ENCODE data around the gene CHMP2A.
"Not testable (repeated sequence)": the region's sequence is repeated elsewhere in the genome, so short reads cannot be mapped to it uniquely, and the experiment has no call there.

Gene CHMP2A

DNA sequence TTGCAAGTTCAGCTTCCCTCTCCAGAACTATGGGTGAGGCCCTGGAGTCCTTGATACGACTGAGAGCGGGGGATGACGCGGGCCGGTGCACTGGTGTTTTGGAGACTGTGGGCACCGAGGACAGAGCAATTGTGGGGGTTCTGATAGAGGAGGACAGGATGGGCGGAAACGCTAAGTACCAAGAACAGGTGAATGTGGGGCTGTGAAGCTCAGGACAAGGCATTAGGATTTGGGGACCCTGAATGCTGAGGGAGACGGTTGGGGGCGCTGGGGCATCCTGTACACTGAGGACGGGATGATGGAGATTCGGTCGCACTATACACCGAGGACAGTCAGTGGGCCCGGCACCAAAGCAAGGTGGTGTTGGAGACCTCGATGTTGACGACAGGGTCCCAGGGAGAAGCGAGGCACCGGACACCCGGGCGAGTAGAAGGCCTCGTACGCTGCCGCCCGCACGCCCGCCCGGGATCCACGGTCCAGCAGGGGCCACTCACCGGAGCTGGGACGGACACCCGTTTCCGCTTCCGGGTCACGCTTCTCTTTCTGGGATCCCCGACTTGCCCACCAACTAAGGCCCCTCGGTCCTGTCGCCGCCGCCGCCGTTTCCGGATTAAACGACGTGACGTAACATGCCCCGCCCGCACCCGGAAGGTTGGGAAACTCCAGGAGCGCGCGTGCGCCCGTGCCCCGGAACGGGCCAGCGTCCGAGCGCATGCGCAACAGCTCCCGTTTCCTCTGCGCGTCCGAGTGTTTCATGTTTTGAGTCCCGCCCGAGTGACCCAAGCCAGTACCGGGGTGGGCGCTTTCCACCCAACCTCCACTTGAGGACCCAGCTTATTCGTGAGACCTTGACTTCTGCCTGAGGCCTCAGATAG, at the start of gene CHMP2A:
Gene CHMP2A, minus strand, starts transcription at position 612 of the 875 bp plus-strand sequence. CDS start 893 bp downstream, outside the sequence.
- no peak for DNase-seq

DNA sequence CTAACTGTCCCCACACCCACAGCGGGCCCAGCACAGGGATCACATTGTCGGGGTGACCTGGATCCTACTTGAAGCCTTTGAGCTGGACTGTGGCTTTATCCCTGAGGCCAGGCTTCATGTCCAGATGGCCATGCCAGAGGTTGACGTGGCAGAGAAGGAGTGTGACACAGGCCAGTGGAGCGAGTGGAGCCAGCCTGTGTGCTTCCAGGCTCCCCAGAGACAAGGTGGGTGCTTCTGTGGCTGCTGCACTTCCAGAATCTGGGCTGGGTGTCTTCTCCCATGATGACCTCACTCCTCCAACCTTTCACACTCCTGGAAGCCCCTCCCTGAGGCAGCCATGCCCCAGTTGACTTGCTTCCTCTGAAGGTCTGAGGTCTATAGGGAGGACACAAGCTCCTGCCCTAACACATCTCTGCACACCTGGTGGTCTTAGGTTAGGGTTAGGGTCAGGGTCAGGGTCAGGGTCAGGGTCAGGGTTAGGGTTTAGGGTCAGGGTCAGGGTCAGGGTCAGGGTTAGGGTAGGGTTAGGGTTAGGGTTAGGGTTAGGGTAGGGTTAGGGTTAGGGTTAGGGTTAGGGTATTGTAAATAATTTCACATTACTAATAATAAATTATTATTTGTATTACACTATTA, 31.3 kb upstream of the CHMP2A start:
- no peak for DNase-seq

DNA sequence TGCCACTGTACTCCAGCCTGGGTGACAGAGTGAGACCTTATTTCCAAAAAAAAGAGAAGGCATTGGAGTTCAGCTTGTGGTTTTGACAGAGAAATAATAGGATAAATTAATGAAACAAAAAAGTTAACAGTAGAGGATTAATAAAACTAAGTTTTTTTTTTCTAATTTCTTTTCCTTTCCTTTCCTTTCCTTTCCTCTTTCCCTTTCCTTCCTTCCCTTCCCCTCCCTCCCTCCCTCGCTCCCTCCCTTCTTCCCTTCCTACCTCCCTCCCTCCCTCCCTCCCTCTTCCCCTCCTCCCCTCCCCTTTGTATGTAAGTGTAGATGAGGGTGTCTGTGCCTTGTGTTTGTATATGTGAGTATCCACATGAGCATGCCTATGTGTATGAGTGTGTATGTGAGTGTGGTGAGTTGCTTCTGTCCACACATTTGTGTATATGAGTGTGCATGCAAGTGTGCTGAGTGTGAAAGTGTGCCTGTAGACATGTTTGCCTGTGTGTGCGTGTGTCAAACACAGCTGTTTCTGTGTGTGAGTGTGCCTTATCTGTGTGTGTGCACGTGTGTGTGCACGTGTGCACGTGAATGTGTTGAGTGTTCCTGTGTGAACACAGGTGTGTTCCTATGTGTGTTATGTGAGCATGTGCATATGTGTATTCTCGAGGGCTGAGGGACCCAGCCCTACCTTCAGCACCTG, 30.7 kb upstream of the CHMP2A start:
- no peak for DNase-seq

DNA sequence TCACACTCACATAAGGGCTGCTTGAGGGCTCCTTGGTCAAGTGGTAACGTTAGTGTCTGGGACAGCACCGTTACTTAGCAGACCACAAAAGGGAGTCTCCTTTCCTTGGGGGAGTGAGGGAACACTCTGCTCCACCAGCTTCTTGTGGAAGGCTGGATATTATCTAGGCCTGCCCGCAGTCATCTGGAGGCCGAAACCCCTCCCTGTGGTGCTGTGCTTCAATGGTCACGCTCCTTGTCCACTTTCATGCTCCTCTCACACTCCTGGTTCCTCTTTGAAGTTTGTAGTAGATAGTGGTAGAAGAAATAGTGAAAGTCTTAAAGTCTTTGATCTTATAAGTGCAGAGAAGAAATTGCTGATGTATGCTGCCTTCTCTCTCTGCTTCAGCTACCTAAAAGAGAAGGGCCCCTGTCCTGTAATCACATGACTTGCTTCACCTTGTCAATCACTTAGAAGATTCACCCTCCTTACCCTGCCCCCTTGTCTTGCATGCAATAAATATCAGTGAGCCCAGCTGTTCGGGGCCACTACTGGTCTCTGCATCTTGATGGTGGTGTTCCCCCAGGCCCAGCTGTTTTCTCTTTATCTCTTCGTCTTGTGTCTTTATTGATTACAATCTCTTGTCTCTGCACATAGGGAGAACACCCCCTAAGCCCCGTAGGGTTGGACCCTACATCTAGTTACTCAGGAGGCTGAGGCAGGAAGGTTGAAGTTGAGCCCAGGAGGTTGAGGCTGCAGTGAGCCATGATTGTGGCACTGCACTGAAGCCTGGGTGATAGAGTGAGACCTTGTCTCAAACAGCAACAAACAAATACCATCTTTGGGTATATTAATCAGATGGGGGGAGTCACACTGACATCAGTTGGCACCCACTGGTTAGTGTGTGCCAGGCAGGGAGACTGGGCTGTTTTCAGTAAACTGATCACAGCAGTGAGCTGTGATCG, 29.9 kb upstream of the CHMP2A start:
- DNase-seq: no peak

DNA sequence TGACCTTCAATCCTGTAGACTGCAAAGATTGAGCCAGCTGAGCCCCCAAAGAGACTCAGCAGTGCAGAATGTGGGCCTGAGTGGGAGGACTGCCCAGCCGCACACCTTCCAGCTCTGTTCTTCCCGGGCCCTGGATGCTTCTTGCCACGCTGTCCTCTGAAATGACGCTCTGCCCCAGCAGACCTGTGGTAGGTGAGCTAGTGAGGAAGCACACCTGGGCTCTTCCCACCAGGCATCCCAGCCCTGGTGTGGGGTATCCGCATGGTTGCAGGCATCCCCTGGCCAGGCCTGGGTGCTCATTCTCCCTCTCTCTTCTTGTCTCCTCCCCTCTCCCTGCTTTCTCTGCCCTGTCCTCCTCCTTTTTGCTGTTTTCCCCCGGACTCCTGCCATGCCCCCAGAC, 28.1 kb upstream of the CHMP2A start:
- DNase-seq: no peak

DNA sequence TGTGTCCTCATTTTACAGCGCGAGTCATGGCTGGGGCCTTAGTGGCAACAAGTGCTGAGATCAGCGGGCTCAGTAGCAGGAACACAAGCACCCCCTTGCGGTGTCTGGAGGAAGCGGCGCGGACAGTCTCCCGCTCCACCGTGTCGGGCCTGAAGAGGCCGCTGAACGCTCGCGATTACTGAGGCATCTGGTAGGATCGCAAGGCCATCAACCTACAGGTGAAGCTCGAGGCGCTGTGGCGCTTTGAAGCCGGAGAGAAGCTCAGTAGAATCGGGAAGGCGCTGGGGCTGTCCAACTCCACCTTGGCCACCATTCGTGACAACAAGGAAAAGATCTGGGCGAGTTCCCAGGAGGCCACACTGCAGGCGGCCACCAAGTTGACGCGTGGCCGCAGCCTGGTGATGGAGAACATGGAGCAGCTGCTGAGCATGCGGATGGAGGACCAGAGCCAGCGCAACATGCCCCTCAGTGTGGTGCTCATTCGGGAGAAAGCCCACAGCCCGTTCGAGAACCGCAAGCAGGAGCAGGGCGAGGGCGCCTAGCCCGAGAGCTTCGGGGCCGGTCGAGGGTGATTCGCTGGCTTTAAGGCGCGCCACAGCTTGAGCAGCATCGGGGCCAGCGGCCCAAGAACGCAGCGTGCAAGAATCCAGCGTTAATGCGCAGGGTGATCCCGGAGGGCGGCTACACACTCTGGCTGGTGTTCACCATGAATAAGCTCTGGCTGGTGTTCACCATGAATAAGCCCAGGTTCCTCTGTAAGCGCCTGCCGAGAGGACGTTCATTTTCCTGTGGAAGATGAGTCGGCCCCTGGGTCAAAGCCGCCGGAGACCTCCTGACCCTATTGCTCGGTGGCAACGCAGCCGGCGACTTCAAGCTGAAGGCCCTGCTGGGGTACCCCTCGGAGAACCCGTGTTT, 26.6 kb upstream of the CHMP2A start:
- no peak for DNase-seq

DNA sequence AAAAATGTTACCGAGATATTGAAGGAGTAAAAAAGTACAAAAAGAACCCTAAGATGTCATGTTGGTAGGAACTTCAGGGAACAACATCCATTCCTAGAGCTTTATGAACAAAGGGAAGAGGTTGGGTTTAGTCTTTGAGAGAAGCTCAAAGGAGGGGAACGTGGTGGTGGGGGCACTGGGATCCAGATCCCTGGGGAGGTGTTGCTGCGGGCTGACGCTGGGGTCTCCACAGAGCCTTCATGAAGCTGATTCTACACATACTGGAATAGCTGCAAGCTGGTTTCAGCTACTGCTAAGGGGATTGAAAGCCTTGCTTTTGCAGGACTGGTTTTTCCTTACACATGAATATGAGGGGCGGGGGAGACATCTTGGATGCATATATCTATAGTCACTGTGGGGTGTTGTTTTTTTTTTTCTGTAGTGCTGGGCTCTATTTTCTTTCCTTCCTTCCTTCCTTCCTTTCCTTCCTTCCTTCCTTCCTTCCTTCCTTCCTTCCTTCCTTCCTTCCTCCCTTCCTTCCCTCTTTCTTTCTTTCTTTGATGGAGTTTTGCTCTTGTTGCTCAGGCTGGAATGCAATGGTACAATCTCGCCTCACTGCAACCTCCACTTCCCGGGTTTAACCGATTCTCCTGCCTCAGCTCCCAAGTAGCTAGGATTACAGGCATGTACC, 24.7 kb upstream of the CHMP2A start:
- no peak for DNase-seq

DNA sequence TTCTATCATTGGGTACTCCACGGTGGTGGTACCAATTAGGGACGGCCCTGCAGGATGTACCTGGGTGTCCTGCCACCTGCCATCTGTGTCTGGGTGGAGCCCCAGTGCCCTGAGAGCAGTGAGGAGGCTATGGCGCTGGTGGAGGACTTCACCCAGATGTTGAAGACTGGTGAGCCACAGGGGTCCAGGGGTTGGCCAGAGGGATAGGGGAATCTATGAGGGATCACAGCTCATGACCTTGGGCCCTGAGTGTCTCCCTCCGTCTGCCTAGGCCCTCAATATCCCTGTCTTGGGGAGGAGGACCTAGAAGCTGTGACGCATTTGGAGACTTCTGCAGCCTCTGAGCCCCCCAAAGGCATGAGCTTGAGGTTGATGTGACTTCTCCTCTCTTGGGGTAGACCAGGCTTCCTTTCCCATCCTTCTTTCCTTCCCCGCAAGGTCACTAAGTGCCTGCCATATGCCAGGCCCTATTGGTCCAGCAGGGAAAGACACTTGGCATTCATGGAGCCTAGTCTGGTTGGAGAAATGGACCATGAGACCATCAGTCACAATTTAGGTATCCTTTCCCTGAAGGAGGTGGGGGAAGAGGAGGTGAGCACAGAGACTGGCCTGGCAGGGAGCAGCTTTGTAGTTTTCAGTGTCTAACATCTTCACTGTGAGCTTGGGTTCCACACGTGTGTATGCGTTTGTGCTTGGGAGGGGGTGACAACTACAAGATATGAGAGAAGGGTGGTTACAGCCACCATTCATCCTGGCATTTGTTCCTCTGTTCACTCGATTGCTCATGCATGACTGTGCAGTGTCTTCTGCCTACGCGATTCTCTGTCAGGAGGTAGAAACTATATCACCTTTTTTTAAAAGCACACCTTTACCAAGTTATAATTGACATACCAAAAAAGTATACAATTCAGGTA, 23.4 kb upstream of the CHMP2A start:
- DNase-seq: no peak

DNA sequence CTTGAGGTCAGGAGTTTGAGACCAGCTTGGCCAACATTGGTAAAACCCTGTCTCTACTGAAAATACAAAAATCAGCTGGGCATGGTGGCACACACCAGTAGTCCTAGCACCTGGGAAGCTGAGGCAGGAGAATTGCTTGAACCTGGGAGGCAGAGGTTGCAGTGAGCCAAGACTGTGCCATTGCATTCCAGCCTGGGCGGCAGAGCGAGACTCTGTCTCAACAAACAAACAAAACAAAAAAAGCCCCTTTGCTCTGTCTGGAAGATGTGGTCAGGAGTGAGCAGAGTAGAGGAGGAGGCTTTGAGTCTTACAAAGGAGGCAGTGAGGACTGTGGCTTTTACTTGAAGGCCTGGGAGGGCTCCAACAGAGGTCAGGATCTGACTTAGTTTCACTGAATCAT, 22.7 kb upstream of the CHMP2A start:
- not testable (repeated sequence) for DNase-seq

DNA sequence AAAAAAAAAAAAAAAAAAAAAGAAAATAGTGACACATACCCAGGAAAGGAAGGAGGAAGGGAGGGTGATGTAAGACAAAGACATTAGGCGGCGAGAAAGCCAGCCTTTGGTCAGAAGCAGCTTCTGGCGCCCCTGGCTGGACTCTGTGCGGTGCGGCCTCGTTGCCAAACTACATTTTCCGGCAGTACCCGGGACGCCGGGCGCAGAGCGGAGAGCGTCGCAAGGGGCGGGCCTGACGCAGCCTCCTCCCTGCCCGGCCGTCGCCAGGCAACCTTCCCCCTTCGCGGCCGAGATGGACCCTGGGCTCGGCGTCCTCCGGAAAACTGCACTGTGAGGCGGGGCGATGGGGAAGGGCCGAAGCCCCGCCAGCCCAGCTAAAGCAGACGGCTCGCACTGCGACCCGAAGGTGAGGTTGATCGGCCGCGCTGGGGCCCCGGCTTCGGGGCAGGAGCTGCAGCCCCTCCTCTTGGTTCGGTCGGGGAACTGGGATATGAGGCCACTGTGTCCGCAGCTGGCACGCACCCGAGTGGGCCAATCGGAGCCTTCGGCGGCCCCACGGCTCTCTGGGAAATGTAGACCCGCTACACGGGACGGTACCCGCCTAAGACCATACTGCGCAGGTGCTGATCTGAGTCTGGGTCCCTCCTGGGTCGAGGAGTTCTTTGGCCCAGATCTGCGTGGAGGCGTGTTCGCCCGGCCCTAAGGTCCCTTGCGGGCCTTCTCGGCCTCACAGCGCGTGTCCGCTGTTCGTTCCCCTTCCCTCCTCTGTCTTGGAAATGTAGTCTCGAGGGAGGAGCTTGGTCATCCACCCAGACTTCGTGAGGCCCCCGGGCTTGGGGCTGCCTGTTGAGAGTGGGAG, 20.5 kb upstream of the CHMP2A start:
- DNase-seq: no peak

DNA sequence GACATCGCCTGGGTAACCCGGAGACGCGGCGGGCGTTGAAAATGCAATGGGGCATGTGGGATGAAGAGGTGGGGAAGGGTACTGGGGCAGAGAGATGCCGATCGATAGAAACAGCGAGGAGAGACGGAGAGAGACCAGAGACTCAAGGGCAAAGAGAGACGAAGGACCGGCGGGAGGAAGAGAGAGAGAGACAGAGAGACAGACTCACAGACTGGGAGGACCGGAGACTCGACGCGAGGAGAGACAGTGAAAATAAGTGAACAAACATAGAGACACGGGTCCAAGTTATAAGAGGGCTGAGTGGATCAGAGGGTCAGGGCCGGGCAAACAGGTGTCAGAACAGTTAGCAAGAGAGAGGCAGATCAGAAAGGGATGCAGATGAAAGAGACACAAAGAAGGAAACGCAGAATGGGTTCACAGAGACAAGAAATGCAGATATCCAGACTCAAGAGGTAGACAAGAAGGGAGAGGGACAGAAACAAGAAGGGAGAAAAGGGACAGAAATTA, 18.8 kb upstream of the CHMP2A start:
- DNase-seq: no peak

DNA sequence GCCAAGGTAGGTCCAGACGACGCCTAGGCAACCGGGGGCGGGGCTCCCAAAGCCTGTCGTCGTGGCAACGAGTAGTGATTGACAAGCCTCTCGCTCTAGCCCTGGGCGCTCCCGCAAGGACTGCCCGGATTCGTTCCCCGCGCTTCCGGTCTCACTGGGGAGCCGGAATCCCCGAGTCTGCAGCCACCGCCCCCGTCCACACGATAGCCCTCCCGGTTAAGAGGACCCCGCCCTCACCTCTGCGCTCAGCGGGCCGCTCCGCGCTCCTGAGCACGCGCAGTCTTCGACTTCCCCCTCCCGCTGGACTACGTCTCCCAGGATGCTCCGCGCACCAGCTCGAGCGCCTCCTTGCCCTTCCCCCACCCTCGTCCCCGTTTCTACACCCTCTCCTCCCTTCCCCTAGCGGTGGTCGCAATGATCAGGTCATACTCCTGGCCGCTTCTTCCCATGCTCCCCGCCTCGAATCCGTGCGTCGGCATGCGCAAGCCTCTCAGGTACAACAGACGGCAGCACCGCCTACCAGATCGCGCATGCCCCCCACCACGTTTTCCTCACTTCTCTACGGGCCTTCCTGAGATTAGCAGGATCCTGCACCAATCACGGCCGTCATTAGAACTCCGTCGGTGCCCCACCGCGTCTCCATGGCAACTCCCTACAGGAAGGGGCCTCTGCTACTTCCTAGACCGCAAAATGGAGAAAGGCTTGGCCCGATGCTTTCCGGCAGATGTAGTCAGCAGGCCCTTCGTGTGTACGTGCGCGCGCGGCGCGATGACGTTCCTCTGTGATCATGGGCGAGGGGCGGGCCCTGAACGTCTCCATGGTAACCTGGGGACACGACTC, 18.1 kb upstream of the CHMP2A start, which contains the start of gene MZF1:
Gene MZF1, minus strand, starts transcription at position 518 of the 840 bp plus-strand sequence. CDS start 1,946 bp downstream, outside the sequence.
- DNase-seq: no peak

DNA sequence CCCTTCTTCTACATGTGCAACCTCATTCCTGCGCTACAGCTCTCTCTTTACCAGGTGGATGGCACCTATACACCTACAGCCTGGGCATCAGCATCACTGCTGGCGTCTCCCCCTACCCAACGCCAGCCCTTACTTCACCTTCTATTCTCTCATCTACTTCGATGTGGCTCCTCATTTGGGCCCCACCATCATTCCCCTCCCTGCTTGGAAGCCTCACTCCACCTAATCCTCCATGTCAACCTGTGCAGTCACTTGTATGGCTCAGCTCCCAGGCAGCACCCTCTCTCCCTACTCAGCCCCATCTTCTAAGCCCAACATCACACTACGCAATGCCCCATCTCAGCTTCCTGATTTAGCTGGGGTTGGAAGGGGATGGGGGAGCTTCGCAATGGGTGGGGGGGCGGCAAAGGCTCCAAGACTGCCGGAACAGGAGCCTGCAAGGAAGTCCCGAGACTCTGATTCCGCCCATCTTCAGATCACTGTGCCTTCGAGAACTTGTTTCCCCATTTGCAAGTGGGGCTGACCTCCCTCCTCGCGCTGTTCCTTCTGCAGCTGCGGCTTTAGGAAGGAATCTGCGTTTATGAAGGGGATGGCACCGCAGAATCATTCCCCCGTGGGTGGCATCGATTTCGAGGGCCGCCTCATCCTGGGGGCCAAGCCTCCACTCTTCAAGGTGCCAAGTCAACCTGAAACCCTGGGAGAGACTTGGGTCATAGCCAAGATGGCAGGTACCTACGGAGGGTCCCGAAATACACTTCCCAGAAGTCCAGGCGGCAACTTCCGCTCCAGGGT, 17.3 kb upstream of the CHMP2A start:
- DNase-seq: no peak

DNA sequence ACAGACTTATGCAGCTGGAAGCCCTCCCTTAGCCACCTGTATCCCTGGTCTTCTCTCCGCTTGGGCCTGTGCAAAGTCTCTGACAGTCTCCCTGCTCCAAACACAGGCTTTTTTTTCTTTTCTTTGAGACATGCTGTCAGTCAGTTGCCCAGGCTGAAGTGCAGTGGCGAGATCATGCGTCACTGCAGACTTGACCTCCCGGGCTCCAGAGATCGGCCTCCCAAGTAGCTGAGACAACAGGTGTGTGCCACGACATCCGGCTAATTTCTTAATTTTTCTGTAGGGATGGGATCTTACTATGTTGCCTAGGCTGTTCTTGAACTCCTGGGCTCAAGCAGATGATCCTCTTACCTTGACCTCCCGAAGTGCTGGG, 16.7 kb upstream of the CHMP2A start:
- no peak for DNase-seq

DNA sequence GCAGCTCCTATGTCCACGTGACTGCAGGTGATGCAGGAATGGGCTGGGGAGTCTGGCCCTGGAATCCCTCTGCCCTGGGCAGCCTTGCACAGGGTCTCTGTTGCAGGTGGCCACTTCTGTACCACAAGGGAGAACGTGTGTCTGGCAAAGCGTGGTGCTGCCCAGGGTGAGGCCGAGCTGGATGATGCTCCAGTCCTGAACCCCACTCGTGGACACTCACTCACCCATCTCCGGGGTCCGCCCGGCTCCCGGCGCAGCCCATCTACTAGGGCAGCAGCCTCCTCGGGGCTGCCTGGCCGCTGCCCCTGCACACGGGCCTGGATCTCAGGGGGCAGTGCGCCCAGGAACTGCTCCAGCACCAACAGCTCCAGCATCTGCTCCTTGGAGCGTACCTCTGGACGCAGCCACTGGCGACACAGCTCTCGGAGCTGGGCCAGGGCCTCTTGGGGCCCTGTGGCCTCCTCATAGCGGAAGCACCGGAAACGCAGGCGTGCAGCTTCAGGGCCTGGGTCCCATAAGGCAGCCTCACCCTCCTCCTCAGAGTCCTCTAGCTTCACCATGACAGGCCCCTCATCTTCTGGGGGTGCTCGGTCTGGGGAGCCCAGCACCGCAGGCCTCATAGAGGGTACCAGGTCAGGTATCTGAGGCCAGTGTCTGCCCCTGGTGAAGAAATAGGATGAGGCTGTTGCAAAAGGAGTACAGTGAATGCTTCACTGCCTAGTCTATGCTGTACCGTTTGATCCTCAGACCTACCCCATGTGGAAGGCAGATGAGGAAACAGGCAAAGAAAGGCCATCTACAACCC, 16.1 kb upstream of the CHMP2A start:
- DNase-seq: no peak
